Endodermal cell (in vitro differentiated cells): ENCODE results near the gene MED19. TPM values are rescaled to one million over a fixed set of nuclear protein-coding genes. Genes with fewer than 3 reads are reported as not detected.

Source experiments
- DNase-seq: peaks from one replicate; pipeline ENCODE4 v3.0.0-alpha.2; 2017
- H3K27ac ChIP-seq: 2 replicates; pipeline ENCODE4 v1.5.1; 2013; ENCODE audit warnings: mild to moderate bottlenecking, low read depth, low read length, moderate library complexity
- H3K27me3 ChIP-seq: 2 replicates; pipeline ENCODE4 v1.6.1; 2013; ENCODE audit warnings: mild to moderate bottlenecking, low read length, moderate library complexity; ENCODE audit not compliant: insufficient read depth, control insufficient read depth, poor library complexity, severe bottlenecking
- H3K36me3 ChIP-seq: 2 replicates; pipeline ENCODE4 v1.7.0; 2013; ENCODE audit warnings: mild to moderate bottlenecking, low read length, moderate library complexity; ENCODE audit not compliant: control insufficient read depth, insufficient read depth
- H3K4me1 ChIP-seq: one replicate; pipeline ENCODE4 v1.7.0; 2013; ENCODE audit warnings: low read length; ENCODE audit not compliant: control insufficient read depth, insufficient read depth
- H3K4me3 ChIP-seq: 2 replicates; pipeline ENCODE4 v1.5.1; 2013; ENCODE audit warnings: mild to moderate bottlenecking, low read length, moderate library complexity
- H3K9ac ChIP-seq: 2 replicates; pipeline ENCODE4 v1.6.1; 2013; ENCODE audit warnings: mild to moderate bottlenecking, low read length, moderate library complexity; ENCODE audit not compliant: poor library complexity, severe bottlenecking; ENCODE audit errors: extremely low read depth
- H3K9me3 ChIP-seq: 2 replicates; pipeline ENCODE4 v1.6.1; 2013; ENCODE audit warnings: mild to moderate bottlenecking, low read length, moderate library complexity; ENCODE audit not compliant: control insufficient read depth
- H3K27ac Mint-ChIP-seq: 2 replicates; pipeline ENCODE4 v1.8.0; 2020; ENCODE audit warnings: mixed read lengths
- H3K27me3 Mint-ChIP-seq: 2 replicates; pipeline ENCODE4 v1.8.0; 2021; ENCODE audit warnings: mild to moderate bottlenecking, mixed read lengths; ENCODE audit not compliant: insufficient read depth
- H3K36me3 Mint-ChIP-seq: 2 replicates; pipeline ENCODE4 v1.8.0; 2020; ENCODE audit warnings: low read depth, mixed read lengths
- H3K4me1 Mint-ChIP-seq: 2 replicates; pipeline ENCODE4 v1.8.0; 2020; ENCODE audit warnings: mixed read lengths
- H3K4me3 Mint-ChIP-seq: 2 replicates; pipeline ENCODE4 v1.8.0; 2020; ENCODE audit warnings: mild to moderate bottlenecking, moderate library complexity, mixed read lengths
- H3K9me3 Mint-ChIP-seq: 2 replicates; pipeline ENCODE4 v1.8.0; 2020; ENCODE audit warnings: mild to moderate bottlenecking, mixed read lengths
- WGBS, 2 experiments: methylation state at CpG; one replicate each; pipeline versions ENCODE4 v1.1.5 to v1.1.7; 2013; ENCODE audit warnings: missing lambda C conversion rate in 2 of 2, mixed read lengths in 1 of 2; ENCODE audit not compliant: insufficient coverage in 1 of 2, insufficient read length in 1 of 2; 5-methylcytosine and 5-hydroxymethylcytosine counted together
- total RNA-seq, 2 donors: library from RNA; stranded (reverse); fragmentation: NEBNext Ultra II Directional in 1 of 2; extraction: Animal tissue kit (Norgen Biotek cat#: 25700) in 1 of 2; gene quantifications; 2 replicates in 1 of 2; 3 replicates in 1 of 2; pipeline ENCODE4 v1.2.1, GENCODE V29; 2021
- TF ChIP-seq, protein P1 (sequence below): fragments of 200-600 bp; sonication (generic); conservative IDR thresholded peaks from 2 replicates; pipeline ENCODE4 v1.5.0; 2021; ENCODE audit warnings: antibody characterized with exemption, mild to moderate bottlenecking

Gene MED19
- total RNA-seq, 2 donors from 2014 or later: 18.5 TPM

DNA sequence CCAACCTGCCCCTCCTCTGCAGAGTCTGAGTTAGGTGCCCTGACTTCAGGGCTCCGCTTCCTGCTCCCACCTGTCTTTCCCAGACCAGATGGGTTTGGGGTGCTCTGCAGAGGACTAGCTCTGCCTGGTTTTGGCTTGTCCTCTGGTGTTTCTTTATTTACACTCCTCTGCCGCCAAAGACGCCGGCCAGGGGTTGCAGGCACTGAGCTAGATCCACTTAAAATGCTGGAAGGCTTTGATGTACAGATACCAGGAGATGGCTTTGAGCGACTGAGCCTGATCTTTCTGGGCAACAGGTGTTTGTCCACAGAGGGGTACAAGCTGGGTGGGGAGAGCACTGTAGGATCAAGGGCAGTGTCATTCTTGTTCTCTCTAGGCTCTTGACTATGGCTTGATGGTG, 33.2 kb upstream of the MED19 start:
- Mint-ChIP-seq H3K9me3 (no peaks in the 10 kb centered on the region), H3K27me3 (no peaks in the 10 kb centered on the region), H3K36me3 (peaks cover 31% of the 10 kb centered on the region), H3K27ac (peak overlapping the region; percentile 60), H3K4me1 (peaks cover 9% of the 10 kb centered on the region), H3K4me3 (no peak overlapping the region)
- TF ChIP-seq, protein P1, sequence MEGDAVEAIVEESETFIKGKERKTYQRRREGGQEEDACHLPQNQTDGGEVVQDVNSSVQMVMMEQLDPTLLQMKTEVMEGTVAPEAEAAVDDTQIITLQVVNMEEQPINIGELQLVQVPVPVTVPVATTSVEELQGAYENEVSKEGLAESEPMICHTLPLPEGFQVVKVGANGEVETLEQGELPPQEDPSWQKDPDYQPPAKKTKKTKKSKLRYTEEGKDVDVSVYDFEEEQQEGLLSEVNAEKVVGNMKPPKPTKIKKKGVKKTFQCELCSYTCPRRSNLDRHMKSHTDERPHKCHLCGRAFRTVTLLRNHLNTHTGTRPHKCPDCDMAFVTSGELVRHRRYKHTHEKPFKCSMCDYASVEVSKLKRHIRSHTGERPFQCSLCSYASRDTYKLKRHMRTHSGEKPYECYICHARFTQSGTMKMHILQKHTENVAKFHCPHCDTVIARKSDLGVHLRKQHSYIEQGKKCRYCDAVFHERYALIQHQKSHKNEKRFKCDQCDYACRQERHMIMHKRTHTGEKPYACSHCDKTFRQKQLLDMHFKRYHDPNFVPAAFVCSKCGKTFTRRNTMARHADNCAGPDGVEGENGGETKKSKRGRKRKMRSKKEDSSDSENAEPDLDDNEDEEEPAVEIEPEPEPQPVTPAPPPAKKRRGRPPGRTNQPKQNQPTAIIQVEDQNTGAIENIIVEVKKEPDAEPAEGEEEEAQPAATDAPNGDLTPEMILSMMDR: no peak
- H3K4me3 ChIP-seq: no peak overlapping the region
- H3K27ac ChIP-seq: no peak overlapping the region
- H3K9ac ChIP-seq: no peak overlapping the region
- H3K36me3 ChIP-seq: peaks cover 39% of the 10 kb centered on the region
- H3K9me3 ChIP-seq: no peaks in the 10 kb centered on the region
- 95 to 97% methylated on average over 5 of the region's 5 CpGs for WGBS, 2 experiments
- no peaks in the 10 kb centered on the region for H3K4me1 ChIP-seq
- no peak for DNase-seq
- no peaks in the 10 kb centered on the region for H3K27me3 ChIP-seq

DNA sequence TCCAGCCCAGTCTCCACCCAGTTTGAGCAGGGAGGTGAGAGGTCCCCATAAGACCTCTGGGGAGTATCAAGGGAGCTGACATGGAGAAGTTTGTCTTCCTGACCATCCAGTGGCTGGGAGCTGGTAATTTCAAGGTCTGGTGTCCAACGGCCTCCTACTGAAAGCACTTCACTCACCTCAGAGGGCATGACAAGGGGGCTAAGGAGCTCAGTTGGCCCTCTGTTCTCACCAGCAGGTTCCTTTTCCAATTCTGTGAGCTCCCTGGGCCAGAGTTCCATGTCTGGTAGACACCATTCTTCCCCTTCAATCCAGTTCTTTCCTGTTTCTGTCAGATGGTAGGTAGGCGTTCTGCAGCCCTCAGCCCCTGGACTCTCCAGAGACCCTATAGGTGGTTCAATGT, 32.3 kb upstream of the MED19 start:
- no peaks in the 10 kb centered on the region for H3K9me3 Mint-ChIP-seq
- TF ChIP-seq, protein P1: no peak
- 89 to 94% methylated on average over 1 to 2 of the region's 2 CpGs for WGBS, 2 experiments
- H3K27me3 Mint-ChIP-seq: no peaks in the 10 kb centered on the region
- H3K27ac Mint-ChIP-seq: no peak overlapping the region
- no peaks in the 10 kb centered on the region for H3K9me3 ChIP-seq
- H3K36me3 Mint-ChIP-seq: peaks cover 34% of the 10 kb centered on the region
- H3K4me1 Mint-ChIP-seq: peaks cover 9% of the 10 kb centered on the region
- no peaks in the 10 kb centered on the region for H3K27me3 ChIP-seq
- no peaks in the 10 kb centered on the region for H3K4me1 ChIP-seq
- H3K36me3 ChIP-seq: peaks cover 47% of the 10 kb centered on the region
- no peak for DNase-seq
- no peak overlapping the region for H3K27ac ChIP-seq
- no peak overlapping the region for H3K9ac ChIP-seq
- no peak overlapping the region for H3K4me3 Mint-ChIP-seq
- no peak overlapping the region for H3K4me3 ChIP-seq

DNA sequence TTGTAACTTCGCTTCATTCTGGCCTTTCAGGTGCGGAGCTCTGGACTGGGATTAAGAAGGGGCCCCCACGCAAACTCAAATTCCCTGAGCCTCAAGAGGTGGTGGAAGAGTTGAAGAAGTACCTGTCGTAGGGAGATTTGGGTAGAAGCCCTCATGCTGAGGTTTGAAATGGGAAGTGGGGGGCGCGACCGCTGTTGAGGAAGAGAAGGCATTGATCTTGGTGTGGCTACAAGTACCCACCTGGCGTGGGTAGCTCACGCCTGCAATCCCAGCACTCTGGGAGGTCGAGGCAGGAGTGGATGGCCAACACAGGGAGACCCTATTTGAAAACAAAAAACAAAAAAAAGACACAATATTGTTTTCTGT, 30.1 kb upstream of the MED19 start:
- peak overlapping the region; percentile 97 for H3K27ac Mint-ChIP-seq
- peak overlapping the region; percentile 86 for H3K27ac ChIP-seq

More for the DNA sequence above, 30.1 kb upstream of the MED19 start:
- Mint-ChIP-seq H3K4me1 (peaks cover 9% of the 10 kb centered on the region), H3K4me3 (peak overlapping the region; percentile 98), H3K27me3 (no peaks in the 10 kb centered on the region), H3K36me3 (peaks cover 49% of the 10 kb centered on the region), H3K9me3 (no peaks in the 10 kb centered on the region)
- Histone ChIP-seq H3K9ac (peak overlapping the region; percentile 87), H3K36me3 (peaks cover 66% of the 10 kb centered on the region), H3K27me3 (no peaks in the 10 kb centered on the region), H3K9me3 (no peaks in the 10 kb centered on the region), H3K4me1 (no peaks in the 10 kb centered on the region), H3K4me3 (peak overlapping the region; percentile 94)
- 0 to 3% methylated on average over 2 to 10 of the region's 10 CpGs for WGBS, 2 experiments
- no peak for DNase-seq
- TF ChIP-seq, protein P1: no peak
